ENCODE results near the gene TFPI.

TFPI gene

DNA sequence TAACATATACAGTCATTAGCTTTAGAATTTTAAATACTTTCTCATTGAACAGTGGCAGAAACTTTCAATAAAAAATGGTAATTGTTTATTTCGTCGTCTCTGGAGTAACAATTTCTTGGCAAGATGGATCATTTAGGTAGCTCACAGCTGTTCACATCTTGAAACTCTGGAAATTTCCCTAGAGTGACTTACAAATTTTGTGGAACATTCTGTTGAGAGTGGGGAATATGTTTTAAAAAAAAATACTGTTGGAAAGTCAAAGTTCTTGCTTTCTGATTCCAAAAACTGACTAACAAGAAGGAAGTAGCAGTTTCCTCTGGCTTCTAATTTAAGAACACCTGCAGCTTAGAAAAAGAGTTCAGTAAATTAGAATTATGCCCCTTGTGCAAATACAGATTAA is 95.0 kb downstream of the TFPI start:
- Histone ChIP-seq H3K27me3 (ENCODE audit: low read length) (no peaks in the 10 kb centered on the region), H3K79me2 (ENCODE audit: insufficient read depth, low read length) (no peaks in the 10 kb centered on the region)
- TF ChIP-seq EZH2phosphoT487 (conservative IDR thresholded peaks at IDR 0.05; ENCODE audit: low read length), result no peak
- TF ChIP-seq, protein P1, sequence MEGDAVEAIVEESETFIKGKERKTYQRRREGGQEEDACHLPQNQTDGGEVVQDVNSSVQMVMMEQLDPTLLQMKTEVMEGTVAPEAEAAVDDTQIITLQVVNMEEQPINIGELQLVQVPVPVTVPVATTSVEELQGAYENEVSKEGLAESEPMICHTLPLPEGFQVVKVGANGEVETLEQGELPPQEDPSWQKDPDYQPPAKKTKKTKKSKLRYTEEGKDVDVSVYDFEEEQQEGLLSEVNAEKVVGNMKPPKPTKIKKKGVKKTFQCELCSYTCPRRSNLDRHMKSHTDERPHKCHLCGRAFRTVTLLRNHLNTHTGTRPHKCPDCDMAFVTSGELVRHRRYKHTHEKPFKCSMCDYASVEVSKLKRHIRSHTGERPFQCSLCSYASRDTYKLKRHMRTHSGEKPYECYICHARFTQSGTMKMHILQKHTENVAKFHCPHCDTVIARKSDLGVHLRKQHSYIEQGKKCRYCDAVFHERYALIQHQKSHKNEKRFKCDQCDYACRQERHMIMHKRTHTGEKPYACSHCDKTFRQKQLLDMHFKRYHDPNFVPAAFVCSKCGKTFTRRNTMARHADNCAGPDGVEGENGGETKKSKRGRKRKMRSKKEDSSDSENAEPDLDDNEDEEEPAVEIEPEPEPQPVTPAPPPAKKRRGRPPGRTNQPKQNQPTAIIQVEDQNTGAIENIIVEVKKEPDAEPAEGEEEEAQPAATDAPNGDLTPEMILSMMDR (IDR thresholded peaks at IDR 0.05; ENCODE audit: insufficient read depth, low read length, poor library complexity, severe bottlenecking), result no peak

DNA sequence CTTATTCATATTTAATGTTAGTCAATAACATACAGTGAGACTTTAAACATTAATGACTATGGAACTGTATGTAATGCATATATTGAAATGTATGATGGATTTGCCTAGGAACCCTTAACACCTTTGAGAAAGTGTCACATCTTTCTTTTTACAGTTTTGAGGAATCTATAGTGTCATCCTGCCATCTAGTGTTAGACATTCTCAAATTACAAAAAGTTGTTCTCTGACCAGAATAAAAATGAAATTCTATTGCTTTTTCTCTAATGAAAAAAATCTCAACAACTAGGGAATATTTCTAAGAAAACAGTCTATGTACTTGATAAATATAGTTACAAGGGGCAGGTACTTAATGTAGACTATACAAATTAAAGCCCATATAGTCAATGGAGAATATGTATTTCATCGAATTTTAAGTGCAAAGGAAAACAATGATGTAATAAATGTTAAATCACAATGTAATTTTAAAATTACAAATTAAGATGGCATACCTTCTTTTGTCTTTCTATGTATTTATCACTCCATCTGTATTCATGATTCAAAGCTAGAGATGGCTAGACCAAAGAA is 101.1 kb downstream of the TFPI start:
- Histone ChIP-seq H2AFZ (ENCODE audit: low read depth, low read length, severe bottlenecking) (no peak overlapping the region), H3K9me2 (replicated peaks; ENCODE audit: insufficient read depth, low read length) (no peaks in the 10 kb centered on the region), H4K20me1 (ENCODE audit: low read depth, low read length) (no peaks in the 10 kb centered on the region), H3K4me3 (ENCODE audit: insufficient read depth, low read length, poor library complexity, severe bottlenecking) (no peak overlapping the region), H3K4me2 (ENCODE audit: low read depth, low read length, poor library complexity, severe bottlenecking) (no peak overlapping the region), H3K79me2 (ENCODE audit: insufficient read depth, low read length) (no peaks in the 10 kb centered on the region), H3K36me3 (ENCODE audit: low read length) (no peaks in the 10 kb centered on the region), H3K27ac (ENCODE audit: low read depth, low read length) (no peak overlapping the region), H3F3A (ENCODE audit: insufficient read depth) (no peaks in the 10 kb centered on the region), H3K27me3 (ENCODE audit: low read length) (no peaks in the 10 kb centered on the region), H3K9me3 (ENCODE audit: insufficient read depth, low read length) (no peaks in the 10 kb centered on the region), H3K9ac (ENCODE audit: low read length) (no peak overlapping the region)
- TF ChIP-seq EZH2phosphoT487 (conservative IDR thresholded peaks at IDR 0.05; ENCODE audit: low read length), result no peak
- TF ChIP-seq, protein P1 (IDR thresholded peaks at IDR 0.05; ENCODE audit: insufficient read depth, low read length, poor library complexity, severe bottlenecking), result no peak

More for the DNA sequence above, 95.0 kb downstream of the TFPI start:
- no peak overlapping the region for H2AFZ ChIP-seq (ENCODE audit: low read depth, low read length, severe bottlenecking)
- H3K9ac ChIP-seq (ENCODE audit: low read length), result no peak overlapping the region
- H3K9me2 ChIP-seq (replicated peaks; ENCODE audit: insufficient read depth, low read length), result no peaks in the 10 kb centered on the region
- H3K36me3 ChIP-seq (ENCODE audit: low read length), result no peaks in the 10 kb centered on the region
- H3K4me2 ChIP-seq (ENCODE audit: low read depth, low read length, poor library complexity, severe bottlenecking), result no peak overlapping the region
- no peaks in the 10 kb centered on the region for H4K20me1 ChIP-seq (ENCODE audit: low read depth, low read length)
- H3K27ac ChIP-seq (ENCODE audit: low read depth, low read length), result no peak overlapping the region
- no peaks in the 10 kb centered on the region for H3K9me3 ChIP-seq (ENCODE audit: insufficient read depth, low read length)
- H3K4me3 ChIP-seq (ENCODE audit: insufficient read depth, low read length, poor library complexity, severe bottlenecking), result no peak overlapping the region
- H3F3A ChIP-seq (ENCODE audit: insufficient read depth), result no peaks in the 10 kb centered on the region

DNA sequence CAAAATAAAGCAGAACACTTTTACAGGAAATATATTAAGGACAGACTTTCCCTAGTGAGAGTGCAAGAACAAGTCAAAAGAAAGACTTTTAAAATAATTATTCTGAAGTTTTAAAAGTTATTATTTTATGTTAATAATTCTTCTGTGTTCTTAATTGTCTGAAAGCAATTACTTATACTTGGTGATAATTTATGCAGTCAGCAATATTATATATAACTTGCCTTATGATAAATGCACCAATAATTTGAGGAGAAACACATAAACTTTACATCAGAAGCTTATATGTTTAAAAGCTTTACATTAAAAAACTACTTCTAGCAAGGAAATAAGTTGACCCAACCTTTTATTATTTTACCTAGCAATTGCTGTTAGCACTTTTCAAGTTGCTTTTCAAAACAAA is 102.7 kb downstream of the TFPI start:
- no peak overlapping the region for H3K9ac ChIP-seq (ENCODE audit: low read length)
- no peaks in the 10 kb centered on the region for H3K27me3 ChIP-seq (ENCODE audit: low read length)
- H4K20me1 ChIP-seq (ENCODE audit: low read depth, low read length), result no peaks in the 10 kb centered on the region
- no peaks in the 10 kb centered on the region for H3K9me2 ChIP-seq (replicated peaks; ENCODE audit: insufficient read depth, low read length)
- TF ChIP-seq EZH2phosphoT487 (conservative IDR thresholded peaks at IDR 0.05; ENCODE audit: low read length), result no peak
- TF ChIP-seq, protein P1 (IDR thresholded peaks at IDR 0.05; ENCODE audit: insufficient read depth, low read length, poor library complexity, severe bottlenecking), result no peak
- H3K9me3 ChIP-seq (ENCODE audit: insufficient read depth, low read length), result no peaks in the 10 kb centered on the region
- no peak overlapping the region for H3K4me2 ChIP-seq (ENCODE audit: low read depth, low read length, poor library complexity, severe bottlenecking)
- H3F3A ChIP-seq (ENCODE audit: insufficient read depth), result no peaks in the 10 kb centered on the region
- H3K4me3 ChIP-seq (ENCODE audit: insufficient read depth, low read length, poor library complexity, severe bottlenecking), result no peak overlapping the region
- H3K36me3 ChIP-seq (ENCODE audit: low read length), result no peaks in the 10 kb centered on the region
- H3K27ac ChIP-seq (ENCODE audit: low read depth, low read length), result no peak overlapping the region
- H2AFZ ChIP-seq (ENCODE audit: low read depth, low read length, severe bottlenecking), result no peak overlapping the region
- H3K79me2 ChIP-seq (ENCODE audit: insufficient read depth, low read length), result no peaks in the 10 kb centered on the region

All from SU-DHL-6 (cell line).